Measurements from ENCODE around the gene OR1B1.
"Not testable (repeated sequence)": the region's sequence is repeated elsewhere in the genome, so short reads cannot be mapped to it uniquely, and the experiment has no call there.

- TF ChIP-seq GLIS3, ZFP30 (CRISPR knock-in tag; IDR thresholded peaks at IDR 0.05): not testable (repeated sequence)
Measured at GRCh38 chr9:122583284-122583683, 74.1 kb downstream of the OR1B1 start, which contains the start of gene OR1L8.
